Gastrocnemius medialis (tissue), 4 donors: ENCODE results near the gene XXYLT1.

Experiments used
- POLR2A ChIP-seq, 2 donors: fragments of 450-650 bp; IDR thresholded peaks; one replicate each; pipeline ENCODE4 v1.6.1; 2017; ENCODE audit warnings: antibody characterized with exemption in 2 of 2, mild to moderate bottlenecking in 2 of 2, moderate library complexity in 2 of 2
- TF ChIP-seq, protein P1 (sequence below), 5 experiments: fragments of 450-650 bp in 3 of 5; fragments of 200-600 bp in 2 of 5; sonication (generic) in 2 of 5; IDR thresholded peaks in 4 of 5; conservative IDR thresholded peaks in 1 of 5; 1 replicate in 4 of 5; 2 replicates in 1 of 5; pipeline ENCODE4 v1.5.1; 2016 to 2019; ENCODE audit warnings: antibody characterized with exemption in 5 of 5, mild to moderate bottlenecking in 3 of 5, moderate library complexity in 3 of 5

DNA sequence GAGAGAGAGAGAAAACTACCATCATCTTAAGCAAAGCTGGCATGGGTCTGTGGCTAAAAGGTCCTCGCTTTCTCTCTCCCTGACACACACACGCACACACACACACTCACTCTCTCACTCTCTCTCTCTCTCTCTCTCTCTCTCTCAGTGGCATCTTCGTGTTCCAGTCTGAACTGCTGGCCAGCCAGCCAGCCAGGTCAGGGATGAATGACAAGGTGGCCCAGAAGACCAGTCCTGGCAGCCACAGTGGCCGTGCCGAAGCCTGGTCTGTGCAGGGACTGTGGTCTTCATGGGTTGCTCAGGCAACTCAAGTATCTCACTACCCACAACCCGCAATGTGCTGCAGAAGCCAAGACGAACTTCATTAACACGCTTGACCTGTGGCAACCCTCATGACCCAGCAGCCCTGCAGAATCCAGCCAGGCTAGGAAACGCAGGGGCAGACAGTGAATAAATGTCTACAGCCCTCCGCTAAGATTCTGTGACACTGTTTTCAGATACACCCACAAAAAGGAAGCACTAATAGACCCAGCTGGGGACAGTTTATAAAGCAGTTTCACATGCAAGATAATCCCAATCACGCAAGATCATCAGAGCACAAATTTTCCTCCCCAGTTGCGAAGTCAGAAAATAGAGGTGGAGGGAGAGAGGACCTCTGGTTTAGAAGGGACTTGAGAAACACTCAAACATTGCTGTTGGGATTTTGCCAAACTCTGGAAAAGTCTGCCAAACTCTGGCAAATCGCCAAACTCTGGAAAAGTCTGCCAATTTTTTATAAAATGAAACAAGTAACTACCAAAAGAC lies 66.4 kb downstream of the XXYLT1 start:
- no peak for TF ChIP-seq POLR2A (IDR thresholded peaks at IDR 0.05)
- TF ChIP-seq, protein P1, sequence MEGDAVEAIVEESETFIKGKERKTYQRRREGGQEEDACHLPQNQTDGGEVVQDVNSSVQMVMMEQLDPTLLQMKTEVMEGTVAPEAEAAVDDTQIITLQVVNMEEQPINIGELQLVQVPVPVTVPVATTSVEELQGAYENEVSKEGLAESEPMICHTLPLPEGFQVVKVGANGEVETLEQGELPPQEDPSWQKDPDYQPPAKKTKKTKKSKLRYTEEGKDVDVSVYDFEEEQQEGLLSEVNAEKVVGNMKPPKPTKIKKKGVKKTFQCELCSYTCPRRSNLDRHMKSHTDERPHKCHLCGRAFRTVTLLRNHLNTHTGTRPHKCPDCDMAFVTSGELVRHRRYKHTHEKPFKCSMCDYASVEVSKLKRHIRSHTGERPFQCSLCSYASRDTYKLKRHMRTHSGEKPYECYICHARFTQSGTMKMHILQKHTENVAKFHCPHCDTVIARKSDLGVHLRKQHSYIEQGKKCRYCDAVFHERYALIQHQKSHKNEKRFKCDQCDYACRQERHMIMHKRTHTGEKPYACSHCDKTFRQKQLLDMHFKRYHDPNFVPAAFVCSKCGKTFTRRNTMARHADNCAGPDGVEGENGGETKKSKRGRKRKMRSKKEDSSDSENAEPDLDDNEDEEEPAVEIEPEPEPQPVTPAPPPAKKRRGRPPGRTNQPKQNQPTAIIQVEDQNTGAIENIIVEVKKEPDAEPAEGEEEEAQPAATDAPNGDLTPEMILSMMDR (IDR thresholded peaks at IDR 0.05 in 4 of 5, conservative IDR thresholded peaks at IDR 0.05 in 1 of 5) = no peak
